Mammary epithelial cell (primary cell): ENCODE data around the gene FAM151A.

Source experiments
- CTCF ChIP-seq, 2 donors: IDR thresholded peaks in 1 of 2; conservative IDR thresholded peaks in 1 of 2; 2 replicates each; pipeline ENCODE4 v1.5.1; 2011 to 2012; ENCODE audit warnings: inconsistent platforms in 2 of 2, low read length in 2 of 2, mild to moderate bottlenecking in 2 of 2, control low read depth in 1 of 2, low read depth in 1 of 2; ENCODE audit not compliant: insufficient read depth in 1 of 2; ENCODE audit errors: extremely low read depth in 1 of 2
- EZH2 ChIP-seq: IDR thresholded peaks from 2 replicates; pipeline ENCODE4 v1.6.1; 2012; ENCODE audit warnings: low read length, inconsistent platforms, borderline replicate concordance

GRCh38 chr1:54604051-54604450 lies 19.3 kb downstream of the FAM151A start:
- TF ChIP-seq CTCF (conservative IDR thresholded peaks at IDR 0.05 in 1 of 2, IDR thresholded peaks at IDR 0.05 in 1 of 2; ENCODE audit: extremely low read depth in 1 of 2, insufficient read depth in 1 of 2, low read depth in 1 of 2, low read length in 2 of 2) (no peak), EZH2 (no peak)
